GM12878 (cell line): ENCODE measurements around the gene DIDO1. TPM values are rescaled to one million over a fixed set of nuclear protein-coding genes. Genes with fewer than 3 reads are reported as not detected.

Source experiments
- BCL3 ChIP-seq: IDR thresholded peaks from 2 replicates; pipeline ENCODE4 v1.6.1; 2011; ENCODE audit warnings: borderline replicate concordance, low read depth, mild to moderate bottlenecking, moderate library complexity, low read length; ENCODE audit not compliant: insufficient read depth, poor library complexity, severe bottlenecking
- CBX3 ChIP-seq: fragments of 200-600 bp; sonication (generic); IDR thresholded peaks from 2 replicates; pipeline ENCODE4 v1.6.1; 2016; ENCODE audit warnings: low read depth, borderline replicate concordance
- CREB1 ChIP-seq: IDR thresholded peaks from 2 replicates; pipeline ENCODE4 v1.6.1; 2012; ENCODE audit warnings: low read depth, mild to moderate bottlenecking, inconsistent platforms
- EP300 ChIP-seq, 2 experiments: fragments of 150-350 bp in 1 of 2; IDR thresholded peaks; 2 replicates each; pipeline ENCODE4 v1.6.1; 2011 to 2012; ENCODE audit warnings: low read depth in 2 of 2, low read length in 2 of 2, borderline replicate concordance in 1 of 2, improper control_type of control experiment in 1 of 2, inconsistent platforms in 1 of 2; ENCODE audit not compliant: control insufficient read depth in 1 of 2
- ETV6 ChIP-seq, 2 experiments: fragments of 450-650 bp in 1 of 2; IDR thresholded peaks in 1 of 2; conservative IDR thresholded peaks in 1 of 2; 2 replicates each; pipeline ENCODE4 v1.6.1; 2014; ENCODE audit warnings: antibody characterized with exemption in 1 of 2, borderline replicate concordance in 1 of 2, low read depth in 1 of 2, mild to moderate bottlenecking in 1 of 2, moderate library complexity in 1 of 2
- JUND ChIP-seq: IDR thresholded peaks from 2 replicates; pipeline ENCODE4 v1.6.1; 2012; ENCODE audit warnings: low read depth, mild to moderate bottlenecking, low read length, improper control_type of control experiment, moderate library complexity
- KAT2A ChIP-seq: conservative IDR thresholded peaks from 2 replicates; pipeline ENCODE4 v1.6.1; 2011; ENCODE audit warnings: low read depth, low read length; ENCODE audit not compliant: control insufficient read depth
- KDM1A ChIP-seq: fragments of 200-600 bp; sonication (generic); IDR thresholded peaks from 2 replicates; pipeline ENCODE4 v1.6.1; 2016; ENCODE audit warnings: borderline replicate concordance
- KLF5 ChIP-seq: fragments of 450-650 bp; IDR thresholded peaks from 2 replicates; pipeline ENCODE4 v1.6.1; 2014; ENCODE audit warnings: mild to moderate bottlenecking; ENCODE audit not compliant: partially characterized antibody
- MYB ChIP-seq: fragments of 150-350 bp; IDR thresholded peaks from 2 replicates; pipeline ENCODE4 v1.6.1; 2014; ENCODE audit warnings: mild to moderate bottlenecking, low read depth, low read length, borderline replicate concordance
- NR2C2 ChIP-seq: IDR thresholded peaks from 2 replicates; pipeline ENCODE4 v1.6.1; 2011; ENCODE audit warnings: borderline replicate concordance, low read depth; ENCODE audit not compliant: control insufficient read depth, insufficient read length
- RBBP5 ChIP-seq: fragments of 200-600 bp; sonication (generic); conservative IDR thresholded peaks from 2 replicates; pipeline ENCODE4 v1.6.1; 2016
- SKIL ChIP-seq: fragments of 450-650 bp; IDR thresholded peaks from 2 replicates; pipeline ENCODE4 v1.6.1; 2017; ENCODE audit warnings: mild to moderate bottlenecking, low read depth, inconsistent platforms; ENCODE audit not compliant: poor library complexity, severe bottlenecking
- SUZ12 ChIP-seq: fragments of 200-600 bp; sonication (generic); IDR thresholded peaks from one replicate; pipeline ENCODE4 v1.6.1; 2018; ENCODE audit warnings: antibody characterized with exemption, mild to moderate bottlenecking; ENCODE audit not compliant: unreplicated experiment
- TARDBP ChIP-seq: IDR thresholded peaks from 2 replicates; pipeline ENCODE4 v1.6.1; 2016; ENCODE audit warnings: borderline replicate concordance
- TBL1XR1 ChIP-seq: IDR thresholded peaks from 2 replicates; pipeline ENCODE4 v1.6.1; 2012; ENCODE audit warnings: low read depth, low read length, improper control_type of control experiment
- USF2 ChIP-seq: IDR thresholded peaks from 2 replicates; pipeline ENCODE4 v1.6.1; 2011; ENCODE audit warnings: low read depth, low read length, improper control_type of control experiment, borderline replicate concordance
- ZNF207 ChIP-seq: fragments of 450-650 bp; IDR thresholded peaks from 2 replicates; pipeline ENCODE4 v1.6.1; 2014; ENCODE audit warnings: antibody characterized with exemption, mild to moderate bottlenecking, borderline replicate concordance
- ZNF24 ChIP-seq: fragments of 450-650 bp; IDR thresholded peaks from 2 replicates; pipeline ENCODE4 v1.6.1; 2017; ENCODE audit warnings: antibody characterized with exemption, mild to moderate bottlenecking
- ZNF592 ChIP-seq: fragments of 450-650 bp; IDR thresholded peaks from 2 replicates; pipeline ENCODE4 v1.6.1; 2017; ENCODE audit warnings: mild to moderate bottlenecking, moderate library complexity
- polyA plus RNA-seq, 11 experiments: library from polyadenylated mRNA; depleted of rRNA in 4 of 11; unstranded in 6 of 11; stranded (reverse) in 5 of 11; fragments of >200 nt; fragmentation: Nextera tagmentation in 4 of 11; fragmentation: Illumina TruSeq in 1 of 11; extraction: Ambion mirVana in 4 of 11; extraction: Trizol in 1 of 11; gene quantifications; 1 replicate in 1 of 11; 2 replicates in 10 of 11; pipeline versions ENCODE4 v1.2.1 to v1.2.3, GENCODE V29; 2011 to 2016; ENCODE audit warnings: inconsistent platforms in 2 of 11, missing spikeins in 2 of 11, low read depth in 1 of 11
- total RNA-seq, 4 experiments: library from RNA; depleted of rRNA in 3 of 4; stranded (reverse); fragments of >200 nt in 3 of 4; fragmentation: Illumina TruSeq in 1 of 4; extraction: Trizol in 1 of 4; gene quantifications; 2 replicates each; pipeline versions ENCODE4 v1.2.1 to v1.2.3, GENCODE V29; 2013 to 2021

The DIDO1 gene
- total and polyA plus RNA-seq, 10 of the 15 experiments (the other 5 are each of a cell fraction or from before 2014, with no cell fraction given) = 5.5 to 56.4 (median 38.4) TPM

GRCh38 chr20:62937268-62938104, 11.2 kb upstream of the DIDO1 start (continued):
- no peak for TF ChIP-seq SUZ12
- no peak for TF ChIP-seq MYB
- no peak for TF ChIP-seq ZNF592
- peak; percentile 91 for TF ChIP-seq ZNF207
- TF ChIP-seq CBX3 = no peak
- no peak for TF ChIP-seq ETV6 (conservative IDR thresholded peaks at IDR 0.05 in 1 of 2, IDR thresholded peaks at IDR 0.05 in 1 of 2; ENCODE audit: borderline replicate concordance in 1 of 2, low read depth in 1 of 2)
- 0 out of 2 replicates have a peak, but pooled peaks have one; percentile 41 for TF ChIP-seq RBBP5
- no peak for TF ChIP-seq SKIL
- no peak for TF ChIP-seq KLF5
- TF ChIP-seq TARDBP = no peak
- no peak for TF ChIP-seq ZNF24
- no peak for TF ChIP-seq TBL1XR1
- no peak for TF ChIP-seq KDM1A
- TF ChIP-seq NR2C2 = no peak
- 0 out of 4 replicates have a peak, but pooled peaks of 1 of the 2 experiments have one; percentile 13 for TF ChIP-seq EP300 (IDR thresholded peaks at IDR 0.05; ENCODE audit: borderline replicate concordance in 1 of 2, control insufficient read depth in 1 of 2, low read depth in 2 of 2, low read length in 2 of 2)
- no peak for TF ChIP-seq BCL3
- TF ChIP-seq JUND = no peak
- TF ChIP-seq KAT2A = no peak
- peak; percentile 77 for TF ChIP-seq CREB1
- TF ChIP-seq USF2 = no peak
